CMK (cell line): ENCODE results near the gene TOMM5.

Experiments
- DNase-seq: peaks from one replicate; pipeline ENCODE4 v3.0.0-alpha.2; 2010; ENCODE audit warnings: low read depth

The TOMM5 gene

GRCh38 chr9:37562826-37563225, 29.6 kb downstream of the TOMM5 start:
- no peak for DNase-seq

GRCh38 chr9:37561682-37562081, 30.7 kb downstream of the TOMM5 start:
- no peak for DNase-seq

GRCh38 chr9:37559855-37560592, 32.4 kb downstream of the TOMM5 start:
- DNase-seq: no peak

GRCh38 chr9:37559125-37559524, 33.3 kb downstream of the TOMM5 start:
- no peak for DNase-seq

GRCh38 chr9:37555786-37556185, 36.6 kb downstream of the TOMM5 start:
- DNase-seq: no peak

- no peak for DNase-seq
Observed at GRCh38 chr9:37554318-37554717, 38.1 kb downstream of the TOMM5 start.

GRCh38 chr9:37551888-37552287, 40.5 kb downstream of the TOMM5 start:
- DNase-seq: no peak

GRCh38 chr9:37551468-37551867, 40.9 kb downstream of the TOMM5 start:
- no peak for DNase-seq

GRCh38 chr9:37550781-37551180, 41.6 kb downstream of the TOMM5 start:
- DNase-seq: no peak

- no peak for DNase-seq
Observed at GRCh38 chr9:37549527-37549926, 42.9 kb downstream of the TOMM5 start.

- no peak for DNase-seq
Observed at GRCh38 chr9:37547328-37547878, 45.0 kb downstream of the TOMM5 start.

- no peak for DNase-seq
Observed at GRCh38 chr9:37543468-37543867, 48.9 kb downstream of the TOMM5 start.

- DNase-seq: no peak
Observed at GRCh38 chr9:37542895-37543294, 49.5 kb downstream of the TOMM5 start.

- no peak for DNase-seq
Observed at GRCh38 chr9:37542488-37542887, 49.9 kb downstream of the TOMM5 start.

GRCh38 chr9:37541465-37541864, 50.9 kb downstream of the TOMM5 start:
- DNase-seq: no peak

- no peak for DNase-seq
Observed at GRCh38 chr9:37540634-37541033, 51.8 kb downstream of the TOMM5 start.

GRCh38 chr9:37539634-37540033, 52.8 kb downstream of the TOMM5 start:
- no peak for DNase-seq
